ENCODE data around the gene FES. TPM values are rescaled to one million over a fixed set of nuclear protein-coding genes. Genes with fewer than 3 reads are reported as not detected.
"Not testable (repeated sequence)": the region's sequence is repeated elsewhere in the genome, so short reads cannot be mapped to it uniquely, and the experiment has no call there.

Gene FES
- 32.5 and 33.7 TPM in 2 replicates for total RNA-seq

- H3K9me3 Mint-ChIP-seq, result no peaks in the 10 kb centered on the region
- H3K27me3 Mint-ChIP-seq, result no peaks in the 10 kb centered on the region
- intact Hi-C loops (cut with micrococcal nuclease), result loop anchor here (1.0 kb wide), 1 partner anchor 11 kb away; no protein-coding TSS in a partner anchor
- H3K4me1 Mint-ChIP-seq, result peaks cover 44% of the 10 kb centered on the region
- H3K4me3 Mint-ChIP-seq, result peak within 1 kb of the TSS; percentile 55
- peak; percentile 69 for DNase-seq
- peaks cover 49% of the 10 kb centered on the region for H3K36me3 Mint-ChIP-seq (ENCODE audit: low read depth)
- peak within 1 kb of the TSS; percentile 81 for H3K27ac Mint-ChIP-seq
These were observed at the start of gene FES for GRCh38 chr15:90883976-90884718. Gene FES (plus strand): TSS chr15:90884504. CDS start chr15:90885046, 542 bp downstream.

- Mint-ChIP-seq H3K36me3 (ENCODE audit: low read depth) (peaks cover 13% of the 10 kb centered on the region), H3K4me3 (no peak overlapping the region), H3K27me3 (no peaks in the 10 kb centered on the region), H3K4me1 (peaks cover 72% of the 10 kb centered on the region), H3K9me3 (no peaks in the 10 kb centered on the region), H3K27ac (peak overlapping the region; percentile 73)
- intact Hi-C loops (cut with micrococcal nuclease), result loop anchor here (10.0 kb wide), 1 partner anchor 940 kb away; the partner anchor contains the start of gene AP3S2
- no peak for DNase-seq
These were observed 49.7 kb upstream of the FES start for GRCh38 chr15:90834626-90835025.

GRCh38 chr15:90836296-90836871, 47.9 kb upstream of the FES start:
- Mint-ChIP-seq H3K27ac (peak overlapping the region; percentile 93), H3K36me3 (ENCODE audit: low read depth) (peaks cover 10% of the 10 kb centered on the region), H3K4me3 (peak overlapping the region; percentile 76), H3K27me3 (no peaks in the 10 kb centered on the region), H3K9me3 (no peaks in the 10 kb centered on the region), H3K4me1 (peaks cover 65% of the 10 kb centered on the region)
- intact Hi-C loops (cut with micrococcal nuclease), result loop anchor here (10.0 kb wide), 1 partner anchor 942 kb away; the partner anchor contains the start of gene AP3S2
- DNase-seq, result no peak

GRCh38 chr15:90837094-90837493, 47.2 kb upstream of the FES start:
- no peaks in the 10 kb centered on the region for H3K9me3 Mint-ChIP-seq
- H3K36me3 Mint-ChIP-seq (ENCODE audit: low read depth), result peaks cover 15% of the 10 kb centered on the region
- peak; percentile 81 for DNase-seq
- H3K4me1 Mint-ChIP-seq, result peaks cover 69% of the 10 kb centered on the region
- peak overlapping the region; percentile 76 for H3K4me3 Mint-ChIP-seq
- peak overlapping the region; percentile 93 for H3K27ac Mint-ChIP-seq
- intact Hi-C loops (cut with micrococcal nuclease), result loop anchor here (10.0 kb wide), 1 partner anchor 942 kb away; the partner anchor contains the start of gene AP3S2
- H3K27me3 Mint-ChIP-seq, result no peaks in the 10 kb centered on the region

- Mint-ChIP-seq H3K4me3 (peak overlapping the region; percentile 76), H3K27me3 (no peaks in the 10 kb centered on the region)
- peak; percentile 95 for DNase-seq
These were observed 46.2 kb upstream of the FES start for GRCh38 chr15:90838139-90838538.

GRCh38 chr15:90838544-90838943, 45.8 kb upstream of the FES start:
- H3K36me3 Mint-ChIP-seq (ENCODE audit: low read depth), result peaks cover 18% of the 10 kb centered on the region
- peaks cover 70% of the 10 kb centered on the region for H3K4me1 Mint-ChIP-seq
- H3K27ac Mint-ChIP-seq, result peak overlapping the region; percentile 93
- intact Hi-C loops (cut with micrococcal nuclease), result loop anchor here (1.0 to 10.0 kb wide), 5 partner anchors 8 to 944 kb away; partner anchors contain the start of gene AP3S2
- no peak for DNase-seq
- H3K9me3 Mint-ChIP-seq, result no peaks in the 10 kb centered on the region
- H3K27me3 Mint-ChIP-seq, result no peaks in the 10 kb centered on the region
- peak overlapping the region; percentile 76 for H3K4me3 Mint-ChIP-seq

More at GRCh38 chr15:90838139-90838538, 46.2 kb upstream of the FES start:
- no peaks in the 10 kb centered on the region for H3K9me3 Mint-ChIP-seq
- peaks cover 18% of the 10 kb centered on the region for H3K36me3 Mint-ChIP-seq (ENCODE audit: low read depth)
- intact Hi-C loops (cut with micrococcal nuclease), result loop anchor here (1.0 to 10.0 kb wide), 5 partner anchors 8 to 943 kb away; partner anchors contain the start of gene AP3S2
- peaks cover 69% of the 10 kb centered on the region for H3K4me1 Mint-ChIP-seq
- peak overlapping the region; percentile 93 for H3K27ac Mint-ChIP-seq

- peaks cover 21% of the 10 kb centered on the region for H3K36me3 Mint-ChIP-seq (ENCODE audit: low read depth)
These were observed 44.9 kb upstream of the FES start for GRCh38 chr15:90839187-90840071.

GRCh38 chr15:90840157-90840855, 44.0 kb upstream of the FES start:
- no peak for DNase-seq
- Mint-ChIP-seq H3K9me3 (no peaks in the 10 kb centered on the region), H3K36me3 (ENCODE audit: low read depth) (peaks cover 24% of the 10 kb centered on the region), H3K27ac (peak overlapping the region; percentile 93), H3K4me1 (peaks cover 67% of the 10 kb centered on the region), H3K4me3 (peak overlapping the region; percentile 76), H3K27me3 (no peaks in the 10 kb centered on the region)
- intact Hi-C loops (cut with micrococcal nuclease), result no loop called here

More at GRCh38 chr15:90839187-90840071, 44.9 kb upstream of the FES start:
- Mint-ChIP-seq H3K27ac (peak overlapping the region; percentile 93), H3K4me3 (peak overlapping the region; percentile 76), H3K4me1 (peaks cover 69% of the 10 kb centered on the region), H3K27me3 (no peaks in the 10 kb centered on the region), H3K9me3 (no peaks in the 10 kb centered on the region)
- DNase-seq, result peak; percentile 74
- intact Hi-C loops (cut with micrococcal nuclease), result loop anchor here (10.0 kb wide), 1 partner anchor 945 kb away; the partner anchor contains the start of gene AP3S2

GRCh38 chr15:90840954-90841353, 43.4 kb upstream of the FES start:
- Mint-ChIP-seq H3K9me3 (no peaks in the 10 kb centered on the region), H3K27ac (peak overlapping the region; percentile 37), H3K36me3 (ENCODE audit: low read depth) (peaks cover 27% of the 10 kb centered on the region), H3K4me3 (peak overlapping the region; percentile 76), H3K27me3 (no peaks in the 10 kb centered on the region), H3K4me1 (peaks cover 69% of the 10 kb centered on the region)
- intact Hi-C loops (cut with micrococcal nuclease), result no loop called here
- DNase-seq, result no peak

GRCh38 chr15:90844696-90845095, 39.6 kb upstream of the FES start:
- Mint-ChIP-seq H3K27me3 (no peaks in the 10 kb centered on the region), H3K27ac (peak overlapping the region; percentile 89), H3K4me3 (peak overlapping the region; percentile 52), H3K36me3 (ENCODE audit: low read depth) (peaks cover 33% of the 10 kb centered on the region), H3K4me1 (peaks cover 48% of the 10 kb centered on the region), H3K9me3 (no peaks in the 10 kb centered on the region)
- intact Hi-C loops (cut with micrococcal nuclease), result loop anchor here (2.0 kb wide), 1 partner anchor 14 kb away; no protein-coding TSS in a partner anchor
- no peak for DNase-seq

- intact Hi-C loops (cut with micrococcal nuclease), result loop anchor here (2.0 kb wide), 1 partner anchor 15 kb away; no protein-coding TSS in a partner anchor
- Mint-ChIP-seq H3K4me1 (peaks cover 42% of the 10 kb centered on the region), H3K27me3 (no peaks in the 10 kb centered on the region), H3K9me3 (no peaks in the 10 kb centered on the region), H3K36me3 (ENCODE audit: low read depth) (peaks cover 31% of the 10 kb centered on the region), H3K27ac (peak overlapping the region; percentile 89), H3K4me3 (peak overlapping the region; percentile 52)
- DNase-seq, result peak; percentile 87
These were observed 38.9 kb upstream of the FES start for GRCh38 chr15:90845201-90845949.

- H3K9me3 Mint-ChIP-seq; intact Hi-C loops (cut with micrococcal nuclease); H3K4me3 Mint-ChIP-seq; DNase-seq; H3K27me3 Mint-ChIP-seq: not testable (repeated sequence)
- Mint-ChIP-seq H3K4me1 (peaks cover 55% of the 10 kb centered on the region), H3K36me3 (ENCODE audit: low read depth) (peaks cover 34% of the 10 kb centered on the region), H3K27ac (peak overlapping the region; percentile 52)
These were observed 34.9 kb upstream of the FES start for GRCh38 chr15:90849424-90849823.

Data from activated CD4-positive, alpha-beta T cell treated with anti-CD3 and anti-CD28 coated beads, Interleukin-2, amount 10 ng/mL, durations not matched to agents 24 days and 14 days (primary cell).